Uterus (tissue), 4 donors: Measurements from ENCODE around the gene GPR68. TPM values are rescaled to one million over a fixed set of nuclear protein-coding genes. Genes with fewer than 3 reads are reported as not detected.
A peak's percentile ranks its signal among the peaks of the same experiment; 100 is the strongest.
"Not testable (repeated sequence)": the region's sequence is repeated elsewhere in the genome, so short reads cannot be mapped to it uniquely, and the experiment has no call there.

ENCODE experiments used
- DNase-seq, 2 donors: peaks; one replicate each; pipeline ENCODE4 v3.0.0-alpha.2; 2019 to 2020
- H3K27ac ChIP-seq, 2 donors: fragments of 200-600 bp; sonication (generic); 1 replicate in 1 of 2; 2 replicates in 1 of 2; pipeline ENCODE4 v1.5.1; 2016 to 2018
- H3K27me3 ChIP-seq, 2 donors: fragments of 200-600 bp; sonication (generic); one replicate each; pipeline ENCODE4 v1.5.1; 2018 to 2019; ENCODE audit warnings: control low read depth in 1 of 2
- H3K36me3 ChIP-seq, 2 donors: fragments of 200-600 bp; sonication (generic); one replicate each; pipeline ENCODE4 v1.5.1; 2019; ENCODE audit warnings: control low read depth in 1 of 2
- H3K4me1 ChIP-seq, 2 donors: fragments of 200-600 bp; sonication (generic); one replicate each; pipeline ENCODE4 v1.5.1; 2018 to 2019; ENCODE audit warnings: control low read depth in 1 of 2
- H3K4me3 ChIP-seq, 2 donors: fragments of 200-600 bp; sonication (generic); 1 replicate in 1 of 2; 2 replicates in 1 of 2; pipeline ENCODE4 v1.5.1; 2018 to 2019; ENCODE audit warnings: mild to moderate bottlenecking in 1 of 2
- H3K9me3 ChIP-seq, 2 donors: fragments of 200-600 bp; sonication (generic); one replicate each; pipeline ENCODE4 v1.5.1; 2019; ENCODE audit warnings: control low read depth in 1 of 2
- POLR2A ChIP-seq, 2 donors: fragments of 450-650 bp; IDR thresholded peaks; one replicate each; pipeline ENCODE4 v1.6.1; 2016; ENCODE audit warnings: antibody characterized with exemption in 2 of 2, mild to moderate bottlenecking in 1 of 2, moderate library complexity in 1 of 2
- intact Hi-C: fragments of 100-400 bp; cut with DNase I; formaldehyde crosslinking; loops from one replicate; pipeline ENCODE4 v1.15.1; 2023; ENCODE audit warnings: low total_unique reads
- total RNA-seq, 4 donors: library from RNA; depleted of rRNA in 3 of 4; stranded (reverse); fragments of >200 nt in 3 of 4; gene quantifications; one replicate each; pipeline versions ENCODE4 v1.1.0 to v1.2.4, GENCODE V29; 2014 to 2023
- TF ChIP-seq, protein P1 (sequence below), 4 experiments: fragments of 200-600 bp in 2 of 4; fragments of 450-650 bp in 2 of 4; sonication (generic) in 2 of 4; IDR thresholded peaks; one replicate each; pipeline ENCODE4 v1.5.1; 2016 to 2019; ENCODE audit warnings: antibody characterized with exemption in 4 of 4, mild to moderate bottlenecking in 2 of 4, moderate library complexity in 1 of 4
- donor health status: DM: yes; HTN: yes; CAD: no.

GPR68 gene
- total RNA-seq, 4 donors from 2014 or later = 0.48 to 0.98 TPM; not detected in 2

GRCh38 chr14:91205459-91205858 lies 39.0 kb downstream of the GPR68 start:
- DNase-seq = no peak
- H3K36me3 ChIP-seq = no peaks in the 10 kb centered on the region

GRCh38 chr14:91204657-91205056 lies 39.8 kb downstream of the GPR68 start:
- no peaks in the 10 kb centered on the region for H3K27me3 ChIP-seq
- intact Hi-C loops = no loop called here
- H3K36me3 ChIP-seq = no peaks in the 10 kb centered on the region
- no peak overlapping the region for H3K4me3 ChIP-seq
- H3K9me3 ChIP-seq = no peaks in the 10 kb centered on the region
- TF ChIP-seq POLR2A (IDR thresholded peaks at IDR 0.05) = no peak
- no peak for DNase-seq
- no peak overlapping the region for H3K27ac ChIP-seq
- no peaks in the 10 kb centered on the region for H3K4me1 ChIP-seq

More at GRCh38 chr14:91205459-91205858, 39.0 kb downstream of the GPR68 start:
- Histone ChIP-seq H3K9me3 (peaks cover 0 to 4% of the 10 kb centered on the region in 2 donors), H3K4me1 (no peaks in the 10 kb centered on the region), H3K27ac (no peak overlapping the region), H3K4me3 (no peak overlapping the region), H3K27me3 (no peaks in the 10 kb centered on the region)
- TF ChIP-seq POLR2A (IDR thresholded peaks at IDR 0.05) = no peak
- TF ChIP-seq, protein P1, sequence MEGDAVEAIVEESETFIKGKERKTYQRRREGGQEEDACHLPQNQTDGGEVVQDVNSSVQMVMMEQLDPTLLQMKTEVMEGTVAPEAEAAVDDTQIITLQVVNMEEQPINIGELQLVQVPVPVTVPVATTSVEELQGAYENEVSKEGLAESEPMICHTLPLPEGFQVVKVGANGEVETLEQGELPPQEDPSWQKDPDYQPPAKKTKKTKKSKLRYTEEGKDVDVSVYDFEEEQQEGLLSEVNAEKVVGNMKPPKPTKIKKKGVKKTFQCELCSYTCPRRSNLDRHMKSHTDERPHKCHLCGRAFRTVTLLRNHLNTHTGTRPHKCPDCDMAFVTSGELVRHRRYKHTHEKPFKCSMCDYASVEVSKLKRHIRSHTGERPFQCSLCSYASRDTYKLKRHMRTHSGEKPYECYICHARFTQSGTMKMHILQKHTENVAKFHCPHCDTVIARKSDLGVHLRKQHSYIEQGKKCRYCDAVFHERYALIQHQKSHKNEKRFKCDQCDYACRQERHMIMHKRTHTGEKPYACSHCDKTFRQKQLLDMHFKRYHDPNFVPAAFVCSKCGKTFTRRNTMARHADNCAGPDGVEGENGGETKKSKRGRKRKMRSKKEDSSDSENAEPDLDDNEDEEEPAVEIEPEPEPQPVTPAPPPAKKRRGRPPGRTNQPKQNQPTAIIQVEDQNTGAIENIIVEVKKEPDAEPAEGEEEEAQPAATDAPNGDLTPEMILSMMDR (IDR thresholded peaks at IDR 0.05) = no peak
- intact Hi-C loops = no loop called here

DNA sequence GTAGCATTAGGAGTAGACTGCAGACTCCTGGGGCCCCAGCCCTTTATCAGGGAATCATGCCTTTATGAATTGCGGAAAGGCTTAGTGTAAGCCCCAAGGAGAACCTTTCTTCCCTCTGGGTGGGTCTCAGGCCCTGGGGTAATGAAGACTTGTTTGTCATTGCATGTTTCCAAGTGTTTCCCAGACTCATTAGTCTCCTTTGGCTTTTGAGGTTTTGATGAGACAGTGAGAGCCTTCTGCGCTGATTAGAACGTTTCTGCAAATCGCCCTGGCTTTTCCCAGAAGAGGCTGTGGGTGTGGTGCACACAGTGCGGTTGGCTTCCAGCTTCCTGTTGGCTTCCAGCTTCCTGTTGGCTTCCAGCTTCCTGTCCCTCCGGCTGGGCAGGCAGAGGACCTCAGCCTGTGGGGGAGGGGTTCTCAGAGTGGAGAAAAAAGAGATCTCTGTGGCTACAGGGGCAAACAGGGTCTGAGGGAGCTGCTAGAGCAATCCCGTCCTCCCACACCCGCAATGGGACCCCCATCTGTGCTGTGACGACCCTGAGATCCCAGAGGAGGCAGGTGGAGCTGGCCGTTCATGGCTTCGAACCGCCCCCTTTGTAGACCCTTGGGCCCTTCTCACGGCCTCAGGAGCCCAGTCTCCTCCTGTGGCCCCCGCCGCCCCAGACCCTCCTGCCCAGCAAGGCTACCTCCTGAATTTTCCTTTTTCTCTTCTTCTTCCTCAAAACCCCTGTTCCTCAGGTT lies 42.1 kb downstream of the GPR68 start:
- no peaks in the 10 kb centered on the region for H3K27me3 ChIP-seq
- TF ChIP-seq POLR2A (IDR thresholded peaks at IDR 0.05) = no peak
- TF ChIP-seq, protein P1 (IDR thresholded peaks at IDR 0.05) = no peak
- H3K9me3 ChIP-seq = no peaks in the 10 kb centered on the region
- DNase-seq = peak in 1 of 2 donors; percentile 43
- no peak overlapping the region for H3K4me3 ChIP-seq
- peak overlapping the region in 1 of 2 donors; percentile 20 for H3K27ac ChIP-seq
- no peaks in the 10 kb centered on the region for H3K4me1 ChIP-seq
- intact Hi-C loops = no loop called here
- no peaks in the 10 kb centered on the region for H3K36me3 ChIP-seq

- H3K4me1 ChIP-seq, DNase-seq: not testable (repeated sequence)
Measured at GRCh38 chr14:91200802-91201201, 43.7 kb downstream of the GPR68 start.

DNA sequence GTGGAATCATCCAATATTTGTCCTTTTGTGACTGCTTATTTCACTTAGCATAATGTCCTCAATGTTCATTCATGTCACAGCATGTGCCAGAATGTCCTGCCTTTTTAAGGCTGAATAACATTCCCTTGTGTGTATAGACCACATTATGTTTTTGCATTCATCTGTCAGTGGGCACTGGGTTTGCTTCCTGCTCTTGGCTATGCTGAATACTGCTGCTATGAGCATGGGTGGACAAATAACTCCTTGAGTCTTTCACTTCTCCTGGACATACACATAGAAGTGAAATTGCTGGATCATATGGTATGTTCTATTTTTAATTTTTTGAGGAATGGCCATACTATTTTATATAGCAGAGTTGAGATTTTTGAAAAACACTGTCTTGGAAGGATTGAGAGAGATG lies 46.9 kb downstream of the GPR68 start:
- no peaks in the 10 kb centered on the region for H3K36me3 ChIP-seq
- TF ChIP-seq, protein P1 (IDR thresholded peaks at IDR 0.05) = no peak
- no peak for TF ChIP-seq POLR2A (IDR thresholded peaks at IDR 0.05)
- no peak for DNase-seq

More at GRCh38 chr14:91200802-91201201, 43.7 kb downstream of the GPR68 start:
- H3K4me3 ChIP-seq, H3K27me3 ChIP-seq, intact Hi-C loops, H3K27ac ChIP-seq, H3K9me3 ChIP-seq, H3K36me3 ChIP-seq: not testable (repeated sequence)

GRCh38 chr14:91195881-91196280 lies 48.6 kb downstream of the GPR68 start:
- intact Hi-C loops = no loop called here
- TF ChIP-seq POLR2A (IDR thresholded peaks at IDR 0.05) = no peak
- TF ChIP-seq, protein P1 (IDR thresholded peaks at IDR 0.05) = no peak
- Histone ChIP-seq H3K9me3 (no peaks in the 10 kb centered on the region), H3K27ac (no peak overlapping the region), H3K27me3 (no peaks in the 10 kb centered on the region), H3K36me3 (no peaks in the 10 kb centered on the region), H3K4me3 (no peak overlapping the region), H3K4me1 (no peaks in the 10 kb centered on the region)
- no peak for DNase-seq

More for the DNA sequence above, 46.9 kb downstream of the GPR68 start:
- Histone ChIP-seq H3K4me3 (no peak overlapping the region), H3K4me1 (no peaks in the 10 kb centered on the region), H3K9me3 (no peaks in the 10 kb centered on the region), H3K27me3 (no peaks in the 10 kb centered on the region), H3K27ac (no peak overlapping the region)
- intact Hi-C loops = no loop called here
